K562 (cell line): ENCODE data around the gene TMEM138. TPM values are rescaled to one million over a fixed set of nuclear protein-coding genes. Genes with fewer than 3 reads are reported as not detected.

Experiments used
- ARID1B ChIP-seq: fragments of 450-650 bp; IDR thresholded peaks from 2 replicates; pipeline ENCODE4 v1.6.1; 2016; ENCODE audit warnings: antibody characterized with exemption, mild to moderate bottlenecking, inconsistent platforms
- CBX1 ChIP-seq: sonication (generic); IDR thresholded peaks from 2 replicates; pipeline ENCODE4 v1.6.1; 2016; ENCODE audit warnings: antibody characterized with exemption, low read depth, mild to moderate bottlenecking
- CREB3L1 ChIP-seq: fragments of 450-650 bp; IDR thresholded peaks from 2 replicates; pipeline ENCODE4 v1.6.1; 2014; ENCODE audit warnings: low read depth, mild to moderate bottlenecking, moderate library complexity, borderline replicate concordance
- E2F8 ChIP-seq: fragments of 450-650 bp; IDR thresholded peaks from 2 replicates; pipeline ENCODE4 v1.7.1; 2018; ENCODE audit warnings: mild to moderate bottlenecking, low read depth; ENCODE audit not compliant: partially characterized antibody
- EP400 ChIP-seq: fragments of 450-650 bp; IDR thresholded peaks from 2 replicates; pipeline ENCODE4 v1.6.1; 2017; ENCODE audit warnings: antibody characterized with exemption, mild to moderate bottlenecking, moderate library complexity
- KDM5B ChIP-seq: fragments of 200-600 bp; sonication (generic); IDR thresholded peaks from 2 replicates; pipeline ENCODE4 v1.6.1; 2012; ENCODE audit warnings: low read depth, mild to moderate bottlenecking, moderate library complexity, low read length, control low read depth, inconsistent platforms; ENCODE audit not compliant: insufficient replicate concordance
- RB1 ChIP-seq: fragments of 450-650 bp; IDR thresholded peaks from 2 replicates; pipeline ENCODE4 v1.6.1; 2017; ENCODE audit warnings: low read depth, mild to moderate bottlenecking
- SAFB ChIP-seq: fragments of 200-400 bp; formaldehyde crosslinking; IDR thresholded peaks from 2 replicates; pipeline ENCODE4 v1.6.1; 2017; ENCODE audit warnings: low read depth, low read length, borderline replicate concordance
- ZKSCAN3 ChIP-seq: fragments of 250-450 bp; sonication (Bioruptor Pico); IDR thresholded peaks from 2 replicates; pipeline ENCODE4 v1.4.0; 2020
- ZNF274 ChIP-seq: IDR thresholded peaks from 2 replicates; pipeline ENCODE4 v1.6.1; 2011; ENCODE audit warnings: low read depth, mild to moderate bottlenecking, low read length, moderate library complexity, borderline replicate concordance
- ZNF347 ChIP-seq: fragments of 450-650 bp; formaldehyde crosslinking; IDR thresholded peaks from 2 replicates; pipeline ENCODE4 v1.4.0; 2020; ENCODE audit warnings: low read depth, mild to moderate bottlenecking, moderate library complexity
- ZNF592 ChIP-seq: fragments of 450-650 bp; IDR thresholded peaks from 2 replicates; pipeline ENCODE4 v1.6.1; 2017; ENCODE audit warnings: antibody characterized with exemption, mild to moderate bottlenecking
- polyA plus RNA-seq, 8 experiments: library from polyadenylated mRNA; depleted of rRNA in 4 of 8; stranded (reverse) in 5 of 8; unstranded in 3 of 8; fragments of >200 nt; fragmentation: Nextera tagmentation in 2 of 8; fragmentation: Illumina TruSeq in 1 of 8; extraction: Ambion mirVana in 2 of 8; extraction: Trizol in 1 of 8; gene quantifications; 2 replicates each; pipeline versions ENCODE4 v1.2.1 to v1.2.3, GENCODE V29; 2011 to 2014; ENCODE audit warnings: inconsistent platforms in 1 of 8, missing spikeins in 1 of 8
- total RNA-seq, 7 experiments: library from RNA; depleted of rRNA in 6 of 7; stranded (reverse); fragments of >200 nt in 6 of 7; fragmentation: Illumina TruSeq in 2 of 7; extraction: Trizol in 2 of 7; gene quantifications; 2 replicates each; pipeline versions ENCODE4 v1.2.1 to v1.2.3, GENCODE V29; 2011 to 2021; ENCODE audit warnings: low replicate concordance in 1 of 7
- TF ChIP-seq, protein P1 (sequence below), 2 experiments: fragments of 450-650 bp; IDR thresholded peaks; 2 replicates each; pipeline ENCODE4 v1.6.1; 2018; ENCODE audit warnings: mild to moderate bottlenecking in 2 of 2, low read depth in 1 of 2; ENCODE audit not compliant: partially characterized antibody in 2 of 2

The TMEM138 gene
- total and polyA plus RNA-seq, 9 of the 15 experiments (the other 6 are each of a cell fraction or from before 2014, with no cell fraction given) = 23.2 to 168 (median 63.1) TPM

DNA sequence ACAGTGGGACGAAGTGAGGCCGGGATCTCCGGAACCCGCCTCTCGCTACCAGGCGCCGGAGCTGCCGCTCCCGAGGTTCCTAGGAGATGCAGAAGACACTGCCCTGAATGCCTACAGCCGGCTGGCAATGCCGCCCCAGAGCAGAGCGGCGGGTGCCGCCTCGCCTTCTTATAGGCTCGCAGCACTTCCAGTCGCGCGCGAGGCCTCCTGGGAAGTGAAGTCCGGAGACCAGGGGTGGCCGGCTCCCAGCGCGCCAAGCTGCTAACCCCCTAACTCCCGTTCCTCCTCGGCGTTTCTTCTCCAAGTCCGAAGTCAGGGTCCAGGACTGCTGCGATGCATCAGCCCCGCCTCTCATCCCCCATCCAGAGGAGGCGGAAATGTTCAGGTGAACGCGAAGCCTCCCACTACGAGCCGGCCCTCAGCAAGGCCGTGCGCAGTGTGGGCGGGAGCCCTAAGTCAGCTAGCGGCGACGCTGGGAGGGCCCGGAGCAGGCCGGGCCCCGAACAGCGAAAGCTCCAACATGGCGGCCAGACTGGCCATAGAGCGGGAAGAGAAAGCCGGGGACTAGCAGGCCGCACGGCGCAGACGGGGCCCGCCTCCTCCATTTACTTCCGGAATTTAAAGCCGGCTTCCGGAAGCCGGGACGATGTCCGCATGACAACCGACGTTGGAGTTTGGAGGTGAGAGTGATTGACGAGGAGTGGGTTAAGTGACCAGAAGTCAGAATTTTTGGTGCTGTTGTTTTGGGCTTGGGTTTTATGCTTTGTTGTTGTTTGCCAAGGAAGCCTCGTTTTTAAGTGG is at the start of gene TMEM138, which contains the start of gene CYB561A3 (continued):
- peak; percentile 90 for TF ChIP-seq KDM5B
- no peak for TF ChIP-seq ZKSCAN3 (CRISPR knock-in tag)
- TF ChIP-seq ZNF347 = no peak
- TF ChIP-seq ZNF274 = no peak
- TF ChIP-seq, protein P1, sequence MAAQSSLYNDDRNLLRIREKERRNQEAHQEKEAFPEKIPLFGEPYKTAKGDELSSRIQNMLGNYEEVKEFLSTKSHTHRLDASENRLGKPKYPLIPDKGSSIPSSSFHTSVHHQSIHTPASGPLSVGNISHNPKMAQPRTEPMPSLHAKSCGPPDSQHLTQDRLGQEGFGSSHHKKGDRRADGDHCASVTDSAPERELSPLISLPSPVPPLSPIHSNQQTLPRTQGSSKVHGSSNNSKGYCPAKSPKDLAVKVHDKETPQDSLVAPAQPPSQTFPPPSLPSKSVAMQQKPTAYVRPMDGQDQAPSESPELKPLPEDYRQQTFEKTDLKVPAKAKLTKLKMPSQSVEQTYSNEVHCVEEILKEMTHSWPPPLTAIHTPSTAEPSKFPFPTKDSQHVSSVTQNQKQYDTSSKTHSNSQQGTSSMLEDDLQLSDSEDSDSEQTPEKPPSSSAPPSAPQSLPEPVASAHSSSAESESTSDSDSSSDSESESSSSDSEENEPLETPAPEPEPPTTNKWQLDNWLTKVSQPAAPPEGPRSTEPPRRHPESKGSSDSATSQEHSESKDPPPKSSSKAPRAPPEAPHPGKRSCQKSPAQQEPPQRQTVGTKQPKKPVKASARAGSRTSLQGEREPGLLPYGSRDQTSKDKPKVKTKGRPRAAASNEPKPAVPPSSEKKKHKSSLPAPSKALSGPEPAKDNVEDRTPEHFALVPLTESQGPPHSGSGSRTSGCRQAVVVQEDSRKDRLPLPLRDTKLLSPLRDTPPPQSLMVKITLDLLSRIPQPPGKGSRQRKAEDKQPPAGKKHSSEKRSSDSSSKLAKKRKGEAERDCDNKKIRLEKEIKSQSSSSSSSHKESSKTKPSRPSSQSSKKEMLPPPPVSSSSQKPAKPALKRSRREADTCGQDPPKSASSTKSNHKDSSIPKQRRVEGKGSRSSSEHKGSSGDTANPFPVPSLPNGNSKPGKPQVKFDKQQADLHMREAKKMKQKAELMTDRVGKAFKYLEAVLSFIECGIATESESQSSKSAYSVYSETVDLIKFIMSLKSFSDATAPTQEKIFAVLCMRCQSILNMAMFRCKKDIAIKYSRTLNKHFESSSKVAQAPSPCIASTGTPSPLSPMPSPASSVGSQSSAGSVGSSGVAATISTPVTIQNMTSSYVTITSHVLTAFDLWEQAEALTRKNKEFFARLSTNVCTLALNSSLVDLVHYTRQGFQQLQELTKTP (IDR thresholded peaks at IDR 0.05; ENCODE audit: low read depth in 1 of 2, partially characterized antibody in 2 of 2) = peak; percentile 33 to 69
- TF ChIP-seq ZNF592 = peak; percentile 66
- no peak for TF ChIP-seq SAFB
- TF ChIP-seq RB1 = peak; percentile 72
- TF ChIP-seq E2F8 = peak; percentile 83
- peak; percentile 40; the same call in 1 of the 2 replicates for TF ChIP-seq ARID1B
- TF ChIP-seq EP400 = peak; percentile 96
- TF ChIP-seq CREB3L1 = peak; percentile 88
- TF ChIP-seq CBX1 = peak; percentile 21; the same call in 1 of the 2 replicates
